Measurements from ENCODE around the gene WNT9B.

Gene WNT9B

GRCh38 chr17:46854515-46854914, 3.1 kb downstream of the WNT9B start:
- FAIRE-seq (no peak), DNase-seq (ENCODE audit: insufficient read length, low spot score) (no peak)

GRCh38 chr17:46854948-46855347, 3.6 kb downstream of the WNT9B start:
- FAIRE-seq (no peak), DNase-seq (ENCODE audit: insufficient read length, low spot score) (no peak)
- TF ChIP-seq POLR2A (IDR thresholded peaks at IDR 0.05; ENCODE audit: low read depth, low read length) = no peak

More at GRCh38 chr17:46854515-46854914, 3.1 kb downstream of the WNT9B start:
- TF ChIP-seq POLR2A (IDR thresholded peaks at IDR 0.05; ENCODE audit: low read depth, low read length) = no peak

GRCh38 chr17:46857600-46857999, 6.2 kb downstream of the WNT9B start:
- no peak for DNase-seq (ENCODE audit: insufficient read length, low spot score)
- TF ChIP-seq POLR2A (IDR thresholded peaks at IDR 0.05; ENCODE audit: low read depth, low read length) = no peak
- no peak for FAIRE-seq

- DNase-seq (ENCODE audit: insufficient read length, low spot score) (no peak), FAIRE-seq (no peak)
- no peak for TF ChIP-seq POLR2A (IDR thresholded peaks at IDR 0.05; ENCODE audit: low read depth, low read length)
Measured at GRCh38 chr17:46859996-46860395, 8.6 kb downstream of the WNT9B start.

GRCh38 chr17:46862949-46863348, 11.6 kb downstream of the WNT9B start:
- no peak for FAIRE-seq
- no peak for DNase-seq (ENCODE audit: insufficient read length, low spot score)
- no peak for TF ChIP-seq POLR2A (IDR thresholded peaks at IDR 0.05; ENCODE audit: low read depth, low read length)

GRCh38 chr17:46863383-46864121, 12.2 kb downstream of the WNT9B start:
- no peak for FAIRE-seq

GRCh38 chr17:46865100-46865499, 13.7 kb downstream of the WNT9B start:
- no peak for DNase-seq (ENCODE audit: insufficient read length, low spot score)
- FAIRE-seq = no peak

More at GRCh38 chr17:46863383-46864121, 12.2 kb downstream of the WNT9B start:
- TF ChIP-seq POLR2A (IDR thresholded peaks at IDR 0.05; ENCODE audit: low read depth, low read length) = no peak
- DNase-seq (ENCODE audit: insufficient read length, low spot score) = no peak

GRCh38 chr17:46866325-46866724, 14.9 kb downstream of the WNT9B start:
- no peak for DNase-seq (ENCODE audit: insufficient read length, low spot score)
- TF ChIP-seq POLR2A (IDR thresholded peaks at IDR 0.05; ENCODE audit: low read depth, low read length) = no peak
- FAIRE-seq = no peak

More at GRCh38 chr17:46865100-46865499, 13.7 kb downstream of the WNT9B start:
- TF ChIP-seq POLR2A (IDR thresholded peaks at IDR 0.05; ENCODE audit: low read depth, low read length) = no peak

GRCh38 chr17:46866747-46867146, 15.4 kb downstream of the WNT9B start:
- DNase-seq (ENCODE audit: insufficient read length, low spot score) = no peak
- no peak for FAIRE-seq
- TF ChIP-seq POLR2A (IDR thresholded peaks at IDR 0.05; ENCODE audit: low read depth, low read length) = no peak

GRCh38 chr17:46868689-46869187, 17.4 kb downstream of the WNT9B start:
- DNase-seq (ENCODE audit: insufficient read length, low spot score) (no peak), FAIRE-seq (no peak)
- TF ChIP-seq POLR2A (IDR thresholded peaks at IDR 0.05; ENCODE audit: low read depth, low read length) = no peak

- TF ChIP-seq POLR2A (IDR thresholded peaks at IDR 0.05; ENCODE audit: low read depth, low read length) = no peak
- no peak for FAIRE-seq
- DNase-seq (ENCODE audit: insufficient read length, low spot score) = no peak
Measured at GRCh38 chr17:46869296-46869695, 17.9 kb downstream of the WNT9B start.

GRCh38 chr17:46869975-46870803, 18.8 kb downstream of the WNT9B start:
- FAIRE-seq (no peak), DNase-seq (ENCODE audit: insufficient read length, low spot score) (no peak)
- no peak for TF ChIP-seq POLR2A (IDR thresholded peaks at IDR 0.05; ENCODE audit: low read depth, low read length)

GRCh38 chr17:46872421-46872820, 21.0 kb downstream of the WNT9B start:
- TF ChIP-seq POLR2A (IDR thresholded peaks at IDR 0.05; ENCODE audit: low read depth, low read length) = no peak
- FAIRE-seq (no peak), DNase-seq (ENCODE audit: insufficient read length, low spot score) (no peak)

- no peak for DNase-seq (ENCODE audit: insufficient read length, low spot score)
- no peak for FAIRE-seq
- TF ChIP-seq POLR2A (IDR thresholded peaks at IDR 0.05; ENCODE audit: low read depth, low read length) = no peak
Measured at GRCh38 chr17:46873941-46874645, 22.7 kb downstream of the WNT9B start.
